ENCODE measurements around the gene MAML2. TPM values are rescaled to one million over a fixed set of nuclear protein-coding genes. Genes with fewer than 3 reads are reported as not detected.

Gene MAML2
- total and polyA plus RNA-seq, 2 of the 8 experiments (the other 6 are each of a cell fraction or from before 2014, with no cell fraction given): 3.8 to 6.6 TPM

DNA sequence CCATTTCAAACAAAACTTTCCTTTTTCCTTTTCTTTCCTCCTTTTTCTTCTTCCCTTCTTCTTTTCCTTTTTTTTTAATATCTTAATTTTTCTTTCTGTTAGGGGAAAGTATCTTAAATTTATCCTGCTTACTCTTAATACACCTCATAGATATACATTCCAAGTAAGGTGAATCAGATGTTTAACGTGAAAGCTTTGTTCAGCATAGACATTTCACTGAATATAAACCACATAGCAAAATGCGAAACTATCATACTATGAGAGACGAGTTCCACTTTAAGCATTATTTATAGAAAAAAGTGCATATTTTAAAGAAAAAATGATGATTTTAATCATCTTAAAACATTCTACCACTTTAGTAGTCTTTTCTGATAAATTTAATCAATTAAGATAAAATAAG is 281.3 kb downstream of the MAML2 start (continued):
- TF ChIP-seq, protein P1, sequence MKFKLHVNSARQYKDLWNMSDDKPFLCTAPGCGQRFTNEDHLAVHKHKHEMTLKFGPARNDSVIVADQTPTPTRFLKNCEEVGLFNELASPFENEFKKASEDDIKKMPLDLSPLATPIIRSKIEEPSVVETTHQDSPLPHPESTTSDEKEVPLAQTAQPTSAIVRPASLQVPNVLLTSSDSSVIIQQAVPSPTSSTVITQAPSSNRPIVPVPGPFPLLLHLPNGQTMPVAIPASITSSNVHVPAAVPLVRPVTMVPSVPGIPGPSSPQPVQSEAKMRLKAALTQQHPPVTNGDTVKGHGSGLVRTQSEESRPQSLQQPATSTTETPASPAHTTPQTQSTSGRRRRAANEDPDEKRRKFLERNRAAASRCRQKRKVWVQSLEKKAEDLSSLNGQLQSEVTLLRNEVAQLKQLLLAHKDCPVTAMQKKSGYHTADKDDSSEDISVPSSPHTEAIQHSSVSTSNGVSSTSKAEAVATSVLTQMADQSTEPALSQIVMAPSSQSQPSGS (IDR thresholded peaks at IDR 0.05; ENCODE audit: low read length): no peak
- TF ChIP-seq SIN3A (conservative IDR thresholded peaks at IDR 0.05 in 1 of 2, IDR thresholded peaks at IDR 0.05 in 1 of 2; ENCODE audit: low read depth in 1 of 2, low read length in 2 of 2) (no peak), MAFK (IDR thresholded peaks at IDR 0.05; ENCODE audit: low read depth, low read length) (no peak), SP2 (IDR thresholded peaks at IDR 0.05; ENCODE audit: low read length) (no peak), CHD1 (IDR thresholded peaks at IDR 0.05; ENCODE audit: low read depth, low read length) (no peak), GABPA (IDR thresholded peaks at IDR 0.05; ENCODE audit: borderline replicate concordance, insufficient read depth, low read length) (no peak), HDAC2 (IDR thresholded peaks at IDR 0.05; ENCODE audit: borderline replicate concordance in 1 of 2, low read depth in 2 of 2, low read length in 2 of 2) (no peak)
